Activated naive CD8-positive, alpha-beta T cell (primary cell): ENCODE data around the gene RALGAPA2.

Experiments
- H3K27ac Mint-ChIP-seq: one replicate; pipeline ENCODE4 v1.8.0; 2021; ENCODE audit warnings: mixed read lengths
- H3K27me3 Mint-ChIP-seq: one replicate; pipeline ENCODE4 v1.8.0; 2021; ENCODE audit warnings: mixed read lengths
- H3K36me3 Mint-ChIP-seq: one replicate; pipeline ENCODE4 v1.8.0; 2021; ENCODE audit warnings: mixed read lengths
- H3K4me1 Mint-ChIP-seq: one replicate; pipeline ENCODE4 v1.8.0; 2021; ENCODE audit warnings: low read depth, mixed read lengths
- H3K4me3 Mint-ChIP-seq: one replicate; pipeline ENCODE4 v1.8.0; 2021; ENCODE audit warnings: mild to moderate bottlenecking, mixed read lengths
- H3K9me3 Mint-ChIP-seq: one replicate; pipeline ENCODE4 v1.8.0; 2021; ENCODE audit warnings: low read depth, mixed read lengths

RALGAPA2 gene

DNA sequence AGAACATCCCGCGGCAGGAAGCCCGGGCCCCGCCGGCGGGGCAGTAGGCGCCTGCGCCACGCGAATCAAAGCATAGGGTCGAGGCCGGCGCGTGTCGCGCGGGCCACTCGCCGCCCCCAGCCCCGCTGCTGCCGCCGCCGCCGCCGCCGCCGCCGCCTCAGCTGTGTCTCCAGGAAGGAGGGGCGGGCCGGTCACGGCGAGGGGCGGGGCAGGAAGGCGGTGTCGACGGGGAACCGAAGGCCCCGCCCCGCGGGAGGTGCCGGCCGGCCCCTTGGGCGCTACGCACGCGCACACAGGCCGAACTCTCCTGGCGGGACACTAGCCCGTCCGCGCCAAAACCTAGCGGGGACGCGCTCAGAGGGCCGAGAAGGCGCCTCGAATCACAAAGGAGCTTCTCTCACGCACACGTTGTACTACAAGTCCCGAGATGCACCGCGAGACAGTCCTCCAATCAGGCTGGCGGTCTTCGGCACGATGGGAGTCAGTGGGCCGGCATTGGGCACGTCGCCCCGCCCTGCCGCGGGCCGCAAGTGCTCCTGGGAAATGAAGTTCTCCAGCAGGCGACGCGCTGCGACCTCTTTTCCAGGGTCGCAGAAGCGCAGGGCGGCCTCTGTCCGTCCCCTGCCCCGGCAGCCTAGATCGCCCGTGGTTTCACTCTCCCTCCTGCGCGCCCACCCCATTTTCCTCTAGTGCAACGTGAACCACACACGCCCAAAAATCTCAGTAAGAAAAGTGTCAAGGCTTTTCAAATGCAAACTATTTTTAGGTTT lies at the start of gene RALGAPA2:
Gene RALGAPA2 (minus strand): TSS at position 171 of the 770 bp plus-strand sequence. CDS start 164 bp downstream, at position 7.
- peaks cover 33% of the 10 kb centered on the region for H3K4me1 Mint-ChIP-seq
- H3K36me3 Mint-ChIP-seq: no peaks in the 10 kb centered on the region

DNA sequence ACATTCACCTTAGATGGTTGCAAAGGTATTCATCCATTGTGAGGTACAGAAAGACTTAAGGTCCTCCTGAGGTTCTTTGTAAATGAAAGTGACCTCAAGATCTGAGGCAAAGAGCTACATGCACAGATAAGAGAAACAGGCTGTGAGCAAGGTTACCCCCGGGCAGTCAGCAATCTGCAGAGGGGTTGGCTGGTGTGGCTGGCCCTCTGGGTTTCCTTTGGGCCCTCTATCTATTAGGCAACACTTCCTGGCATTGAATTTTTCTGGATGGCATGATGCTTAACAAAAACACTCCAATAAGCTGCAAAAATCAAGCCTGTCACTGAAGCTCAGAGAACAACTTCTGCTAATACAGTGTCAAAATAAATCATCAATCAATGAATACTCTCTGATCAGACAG lies 48.9 kb upstream of the RALGAPA2 start:
- Mint-ChIP-seq H3K27me3 (peaks cover 8% of the 10 kb centered on the region), H3K36me3 (no peaks in the 10 kb centered on the region), H3K9me3 (no peaks in the 10 kb centered on the region), H3K4me1 (no peaks in the 10 kb centered on the region), H3K4me3 (no peak overlapping the region), H3K27ac (no peak overlapping the region)

More for the DNA sequence above, at the start of gene RALGAPA2:
- Mint-ChIP-seq H3K4me3 (peak within 1 kb of the TSS; percentile 92), H3K27ac (peak within 1 kb of the TSS; percentile 92), H3K9me3 (no peaks in the 10 kb centered on the region), H3K27me3 (no peaks in the 10 kb centered on the region)

DNA sequence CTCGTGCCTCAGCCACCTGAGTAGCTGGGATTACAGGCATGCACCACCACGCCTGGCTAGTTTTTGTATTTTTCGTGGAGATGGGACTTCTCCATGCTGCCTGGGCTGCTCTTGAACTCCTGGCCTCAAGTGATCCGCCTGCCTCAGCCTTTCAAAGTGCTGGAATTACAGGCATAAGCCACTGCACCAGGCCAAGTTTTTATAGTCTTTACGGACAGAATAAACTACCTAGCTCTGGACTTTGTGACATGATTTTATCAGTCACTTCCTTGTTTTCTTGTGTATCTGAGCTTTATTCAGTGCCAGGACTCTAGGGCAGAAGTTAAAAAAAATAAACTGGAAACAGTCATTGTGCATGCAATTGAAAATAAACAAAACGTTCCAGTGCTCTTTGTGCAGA lies 46.7 kb upstream of the RALGAPA2 start:
- Mint-ChIP-seq H3K9me3 (no peaks in the 10 kb centered on the region), H3K4me3 (no peak overlapping the region), H3K36me3 (no peaks in the 10 kb centered on the region), H3K27me3 (peaks cover 11% of the 10 kb centered on the region), H3K27ac (no peak overlapping the region), H3K4me1 (no peaks in the 10 kb centered on the region)

- Mint-ChIP-seq H3K27me3 (peaks cover 9% of the 10 kb centered on the region), H3K36me3 (no peaks in the 10 kb centered on the region), H3K27ac (no peak overlapping the region), H3K4me3 (no peak overlapping the region), H3K4me1 (no peaks in the 10 kb centered on the region), H3K9me3 (no peaks in the 10 kb centered on the region)
Observed at GRCh38 chr20:20755674-20756319, 43.4 kb upstream of the RALGAPA2 start.

- Mint-ChIP-seq H3K27me3 (peaks cover 9% of the 10 kb centered on the region), H3K27ac (no peak overlapping the region), H3K4me3 (no peak overlapping the region), H3K36me3 (no peaks in the 10 kb centered on the region), H3K9me3 (no peaks in the 10 kb centered on the region), H3K4me1 (no peaks in the 10 kb centered on the region)
Observed at GRCh38 chr20:20755231-20755630, 42.8 kb upstream of the RALGAPA2 start.

- no peak overlapping the region for H3K4me3 Mint-ChIP-seq
- no peaks in the 10 kb centered on the region for H3K9me3 Mint-ChIP-seq
- H3K27ac Mint-ChIP-seq: no peak overlapping the region
- H3K27me3 Mint-ChIP-seq: peaks cover 7% of the 10 kb centered on the region
- H3K36me3 Mint-ChIP-seq: no peaks in the 10 kb centered on the region
- H3K4me1 Mint-ChIP-seq: no peaks in the 10 kb centered on the region
Observed at GRCh38 chr20:20754714-20755113, 42.3 kb upstream of the RALGAPA2 start.

DNA sequence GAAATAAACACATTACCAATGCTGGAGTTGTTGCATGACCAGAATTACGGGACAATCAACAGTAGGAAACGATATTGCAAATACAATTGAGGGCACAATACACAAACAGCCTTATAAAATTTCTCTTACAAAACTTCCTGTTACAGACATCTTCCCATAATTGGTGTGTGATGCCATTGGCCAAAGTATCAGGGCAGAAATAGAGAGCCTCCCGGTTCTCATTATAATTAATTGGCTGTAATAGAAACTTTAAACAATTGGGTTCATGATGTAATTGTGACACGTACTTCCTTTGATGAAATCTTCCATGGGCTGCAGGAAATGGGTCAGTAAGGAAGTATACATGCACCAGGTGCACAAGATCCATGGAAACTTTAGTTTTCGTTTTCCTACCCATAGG lies 40.3 kb upstream of the RALGAPA2 start:
- peaks cover 6% of the 10 kb centered on the region for H3K27me3 Mint-ChIP-seq
- no peaks in the 10 kb centered on the region for H3K4me1 Mint-ChIP-seq
- peaks cover 4% of the 10 kb centered on the region for H3K9me3 Mint-ChIP-seq
- no peak overlapping the region for H3K27ac Mint-ChIP-seq
- no peak overlapping the region for H3K4me3 Mint-ChIP-seq
- peaks cover 5% of the 10 kb centered on the region for H3K36me3 Mint-ChIP-seq

DNA sequence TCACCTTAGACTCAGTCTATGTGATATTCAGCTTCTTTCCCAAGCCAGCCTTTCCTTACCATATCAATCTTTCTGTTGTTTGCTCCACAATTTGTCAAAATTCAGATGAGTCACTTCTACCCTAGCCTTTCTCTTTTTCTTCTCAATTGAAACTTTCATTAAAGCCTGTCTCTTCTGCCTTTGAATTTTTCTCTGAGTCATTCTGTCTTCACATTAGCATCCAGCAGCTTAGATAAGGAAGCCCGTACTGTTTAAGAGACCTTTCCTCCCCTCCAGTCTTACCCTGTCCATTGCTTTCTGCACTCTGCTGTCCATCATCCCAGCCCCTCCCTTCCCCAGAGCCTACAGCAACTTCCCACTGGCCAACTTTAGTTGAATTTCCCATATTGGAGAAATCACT lies 34.9 kb upstream of the RALGAPA2 start:
- Mint-ChIP-seq H3K27ac (no peak overlapping the region), H3K36me3 (peaks cover 5% of the 10 kb centered on the region), H3K4me1 (peaks cover 3% of the 10 kb centered on the region), H3K27me3 (peaks cover 5% of the 10 kb centered on the region), H3K9me3 (peaks cover 4% of the 10 kb centered on the region), H3K4me3 (no peak overlapping the region)

- no peak overlapping the region for H3K27ac Mint-ChIP-seq
- peaks cover 4% of the 10 kb centered on the region for H3K9me3 Mint-ChIP-seq
- H3K4me1 Mint-ChIP-seq: peaks cover 3% of the 10 kb centered on the region
- peaks cover 11% of the 10 kb centered on the region for H3K27me3 Mint-ChIP-seq
- no peak overlapping the region for H3K4me3 Mint-ChIP-seq
- H3K36me3 Mint-ChIP-seq: peaks cover 5% of the 10 kb centered on the region
Observed at GRCh38 chr20:20744170-20744725, 31.8 kb upstream of the RALGAPA2 start.

DNA sequence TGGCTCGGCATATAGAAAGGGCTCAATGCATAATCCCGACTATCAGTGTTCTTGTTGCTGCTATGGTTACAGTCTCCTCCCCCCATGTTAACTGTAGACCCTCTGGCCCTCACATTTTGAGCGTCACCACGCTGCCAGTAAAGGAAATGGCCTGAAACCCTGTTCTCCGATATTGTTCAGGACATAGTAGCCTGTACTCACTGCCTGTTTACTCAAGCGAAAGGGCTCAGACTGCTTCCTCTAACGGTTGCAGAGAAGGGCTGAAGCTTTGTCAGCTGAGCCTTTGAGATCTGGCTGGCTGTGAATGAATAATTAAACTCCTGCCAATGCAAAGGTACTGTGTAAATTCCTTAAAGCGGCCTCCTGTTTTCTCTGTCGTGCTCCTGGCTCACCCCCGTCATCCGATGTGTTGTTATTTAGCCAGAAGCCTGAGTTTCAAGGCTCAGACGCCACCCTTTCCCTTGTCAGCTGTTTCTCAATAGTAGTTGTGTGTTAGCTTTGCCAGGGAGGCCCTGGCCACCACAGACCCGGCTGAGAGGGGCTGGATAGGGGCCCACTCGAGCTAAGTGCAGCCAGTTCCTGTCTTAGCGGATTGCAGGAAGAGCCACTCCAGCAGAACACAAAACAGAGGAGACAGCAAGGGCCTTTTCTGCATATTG lies 31.2 kb upstream of the RALGAPA2 start:
- peaks cover 11% of the 10 kb centered on the region for H3K27me3 Mint-ChIP-seq

GRCh38 chr20:20741087-20742045 lies 28.9 kb upstream of the RALGAPA2 start:
- H3K27me3 Mint-ChIP-seq: peaks cover 13% of the 10 kb centered on the region
- no peak overlapping the region for H3K27ac Mint-ChIP-seq
- H3K36me3 Mint-ChIP-seq: no peaks in the 10 kb centered on the region
- H3K4me1 Mint-ChIP-seq: peaks cover 8% of the 10 kb centered on the region
- no peak overlapping the region for H3K4me3 Mint-ChIP-seq
- no peaks in the 10 kb centered on the region for H3K9me3 Mint-ChIP-seq

More for the DNA sequence above, 31.2 kb upstream of the RALGAPA2 start:
- Mint-ChIP-seq H3K36me3 (peaks cover under 1% of the 10 kb centered on the region), H3K4me3 (no peak overlapping the region), H3K9me3 (no peaks in the 10 kb centered on the region), H3K27ac (no peak overlapping the region), H3K4me1 (peaks cover 3% of the 10 kb centered on the region)

- Mint-ChIP-seq H3K27me3 (peaks cover 13% of the 10 kb centered on the region), H3K4me3 (no peak overlapping the region), H3K36me3 (no peaks in the 10 kb centered on the region), H3K4me1 (peaks cover 8% of the 10 kb centered on the region), H3K27ac (no peak overlapping the region), H3K9me3 (no peaks in the 10 kb centered on the region)
Observed at GRCh38 chr20:20740541-20740940, 28.1 kb upstream of the RALGAPA2 start.

- Mint-ChIP-seq H3K4me3 (no peak overlapping the region), H3K36me3 (no peaks in the 10 kb centered on the region), H3K27me3 (peaks cover 8% of the 10 kb centered on the region), H3K9me3 (no peaks in the 10 kb centered on the region), H3K27ac (no peak overlapping the region), H3K4me1 (peaks cover 20% of the 10 kb centered on the region)
Observed at GRCh38 chr20:20737158-20737557, 24.7 kb upstream of the RALGAPA2 start.

GRCh38 chr20:20736303-20736702 lies 23.9 kb upstream of the RALGAPA2 start:
- Mint-ChIP-seq H3K27me3 (peaks cover 2% of the 10 kb centered on the region), H3K4me1 (peaks cover 20% of the 10 kb centered on the region), H3K27ac (no peak overlapping the region), H3K4me3 (no peak overlapping the region), H3K36me3 (no peaks in the 10 kb centered on the region), H3K9me3 (no peaks in the 10 kb centered on the region)
